Peyer's patch (tissue), 4 donors: Measurements from ENCODE around the gene COLEC11.

Experiments
- POLR2A ChIP-seq, 2 donors: fragments of 450-650 bp; IDR thresholded peaks; one replicate each; pipeline ENCODE4 v1.5.1; 2017; ENCODE audit warnings: antibody characterized with exemption in 2 of 2, mild to moderate bottlenecking in 2 of 2, moderate library complexity in 2 of 2
- TF ChIP-seq, protein P1 (sequence below), 6 experiments: fragments of 450-650 bp in 4 of 6; fragments of 200-600 bp in 2 of 6; sonication (generic) in 1 of 6; IDR thresholded peaks; one replicate each; pipeline ENCODE4 v1.5.1; 2017 to 2019; ENCODE audit warnings: antibody characterized with exemption in 6 of 6, mild to moderate bottlenecking in 3 of 6, moderate library complexity in 1 of 6

DNA sequence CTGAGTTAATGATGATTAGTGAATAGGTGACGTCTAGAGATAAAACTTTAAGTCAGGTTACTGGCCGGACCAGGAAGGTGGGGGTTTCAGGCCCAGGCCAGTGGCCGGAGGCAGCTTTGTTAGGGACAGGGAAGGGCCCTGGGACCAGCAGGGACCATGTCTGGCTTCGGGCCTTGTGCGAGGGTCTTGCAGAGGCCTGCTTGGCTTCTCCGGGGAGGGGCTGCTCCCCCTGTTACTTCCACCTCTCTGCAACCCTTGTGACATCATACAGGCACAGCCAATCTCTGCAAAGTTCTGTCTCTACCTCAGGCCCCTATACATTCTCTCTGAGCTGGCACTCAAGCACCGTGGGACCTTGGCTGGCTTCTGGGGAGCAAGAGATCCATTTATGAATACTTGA, 63.0 kb downstream of the COLEC11 start, which contains the start of gene ALLC:
- TF ChIP-seq, protein P1, sequence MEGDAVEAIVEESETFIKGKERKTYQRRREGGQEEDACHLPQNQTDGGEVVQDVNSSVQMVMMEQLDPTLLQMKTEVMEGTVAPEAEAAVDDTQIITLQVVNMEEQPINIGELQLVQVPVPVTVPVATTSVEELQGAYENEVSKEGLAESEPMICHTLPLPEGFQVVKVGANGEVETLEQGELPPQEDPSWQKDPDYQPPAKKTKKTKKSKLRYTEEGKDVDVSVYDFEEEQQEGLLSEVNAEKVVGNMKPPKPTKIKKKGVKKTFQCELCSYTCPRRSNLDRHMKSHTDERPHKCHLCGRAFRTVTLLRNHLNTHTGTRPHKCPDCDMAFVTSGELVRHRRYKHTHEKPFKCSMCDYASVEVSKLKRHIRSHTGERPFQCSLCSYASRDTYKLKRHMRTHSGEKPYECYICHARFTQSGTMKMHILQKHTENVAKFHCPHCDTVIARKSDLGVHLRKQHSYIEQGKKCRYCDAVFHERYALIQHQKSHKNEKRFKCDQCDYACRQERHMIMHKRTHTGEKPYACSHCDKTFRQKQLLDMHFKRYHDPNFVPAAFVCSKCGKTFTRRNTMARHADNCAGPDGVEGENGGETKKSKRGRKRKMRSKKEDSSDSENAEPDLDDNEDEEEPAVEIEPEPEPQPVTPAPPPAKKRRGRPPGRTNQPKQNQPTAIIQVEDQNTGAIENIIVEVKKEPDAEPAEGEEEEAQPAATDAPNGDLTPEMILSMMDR (IDR thresholded peaks at IDR 0.05), result no peak
- TF ChIP-seq POLR2A (IDR thresholded peaks at IDR 0.05), result no peak
